A549 treated with RU486 at 1 μM for 4 hours (cell line): ENCODE data around the gene GPR84. TPM values are rescaled to one million over a fixed set of nuclear protein-coding genes. Genes with fewer than 3 reads are reported as not detected.

Source experiments
- total RNA-seq: library from RNA; stranded (reverse); fragments of 200-300 nt; extraction: Qiagen RNA extraction; gene quantifications from 5 replicates; pipeline ENCODE4 v1.2.3, GENCODE V29; 2022; ENCODE audit warnings: low read depth

Gene GPR84
- not detected in 5 replicates for total RNA-seq

GRCh38 chr12:54364413-54364812, at the start of gene GPR84:
GPR84 (minus strand) TSS chr12:54364486; CDS start chr12:54363851, 635 bp downstream.

GRCh38 chr12:54384591-54385041, 20.3 kb upstream of the GPR84 start, which contains the start of gene ZNF385A:
ZNF385A (minus strand) TSS chr12:54384733; CDS start chr12:54384514, 219 bp downstream.

GRCh38 chr12:54324617-54325441, 39.5 kb downstream of the GPR84 start, which contains the start of gene COPZ1:
COPZ1 (plus strand) TSS chr12:54325131; CDS start chr12:54325164, 33 bp downstream.

Other genes starting within 250 kb of the GPR84 start
- gene SMUG1, start 175.5 kb downstream of the GPR84 start, total RNA-seq: 22.8 to 33.0 TPM (median 31.6 TPM) in 5 replicates
- 18.9 to 27.2 TPM (median 26.0 TPM) in 5 replicates for gene CBX5, start 84.4 kb downstream of the GPR84 start, total RNA-seq
- 1,552 to 2,740 TPM (median 1,607 TPM) in 5 replicates for gene HNRNPA1, start 83.8 kb downstream of the GPR84 start, total RNA-seq
- 0.07 to 0.32 TPM (median 0.13 TPM) in 3 of 5 replicates, not detected in the others for gene NFE2, start 63.5 kb downstream of the GPR84 start, total RNA-seq
- 216 to 329 TPM (median 222 TPM) in 5 replicates for gene COPZ1, start 39.4 kb downstream of the GPR84 start, total RNA-seq
- 12.8 to 20.5 TPM (median 17.2 TPM) in 5 replicates for gene ZNF385A, start 20.2 kb upstream of the GPR84 start, total RNA-seq
- 100 to 128 TPM (median 114 TPM) in 5 replicates for gene ITGA5, start 54.8 kb upstream of the GPR84 start, total RNA-seq
- gene GTSF1, start 109.1 kb upstream of the GPR84 start, total RNA-seq: not detected in 5 replicates
- 0.03 TPM in 1 of 5 replicates, not detected in the others for gene NCKAP1L, start 133.3 kb upstream of the GPR84 start, total RNA-seq
- 0.09 to 0.24 TPM in 2 of 5 replicates, not detected in the others for gene PDE1B, start 185.1 kb upstream of the GPR84 start, total RNA-seq
- 0.09 to 0.10 TPM in 2 of 5 replicates, not detected in the others for gene PPP1R1A, start 224.2 kb upstream of the GPR84 start, total RNA-seq